ENCODE measurements around the gene FTL.

Gene FTL

DNA sequence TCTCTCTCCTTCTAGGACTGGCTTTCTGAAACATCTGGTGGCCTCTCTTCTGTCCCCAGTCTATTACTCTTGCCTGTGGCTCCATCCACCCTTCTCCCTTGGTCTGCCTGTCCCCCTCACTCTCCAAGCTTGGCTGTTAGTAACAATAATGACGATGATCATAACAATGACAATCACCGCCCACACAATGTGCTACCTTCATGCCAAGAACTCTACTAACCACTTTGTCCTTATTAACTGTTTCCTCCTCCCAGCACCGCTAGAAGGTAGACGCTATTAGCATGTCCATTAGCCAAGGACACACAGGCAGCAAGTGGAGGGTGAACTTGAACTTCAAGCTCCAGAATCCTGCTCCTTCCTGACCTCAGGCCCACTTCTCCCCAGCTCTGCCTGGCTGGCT is 25.3 kb downstream of the FTL start:
- H3K27ac ChIP-seq: 0 out of 2 replicates have a peak overlapping the region, but pooled peaks have one; percentile 91
- TF ChIP-seq CTCF (conservative IDR thresholded peaks at IDR 0.05): no peak

- no peak for TF ChIP-seq CTCF (conservative IDR thresholded peaks at IDR 0.05)
- peak overlapping the region; percentile 91; the same call in 1 of the 2 replicates for H3K27ac ChIP-seq
These were observed 26.0 kb downstream of the FTL start for GRCh38 chr19:48991011-48991609.

DNA sequence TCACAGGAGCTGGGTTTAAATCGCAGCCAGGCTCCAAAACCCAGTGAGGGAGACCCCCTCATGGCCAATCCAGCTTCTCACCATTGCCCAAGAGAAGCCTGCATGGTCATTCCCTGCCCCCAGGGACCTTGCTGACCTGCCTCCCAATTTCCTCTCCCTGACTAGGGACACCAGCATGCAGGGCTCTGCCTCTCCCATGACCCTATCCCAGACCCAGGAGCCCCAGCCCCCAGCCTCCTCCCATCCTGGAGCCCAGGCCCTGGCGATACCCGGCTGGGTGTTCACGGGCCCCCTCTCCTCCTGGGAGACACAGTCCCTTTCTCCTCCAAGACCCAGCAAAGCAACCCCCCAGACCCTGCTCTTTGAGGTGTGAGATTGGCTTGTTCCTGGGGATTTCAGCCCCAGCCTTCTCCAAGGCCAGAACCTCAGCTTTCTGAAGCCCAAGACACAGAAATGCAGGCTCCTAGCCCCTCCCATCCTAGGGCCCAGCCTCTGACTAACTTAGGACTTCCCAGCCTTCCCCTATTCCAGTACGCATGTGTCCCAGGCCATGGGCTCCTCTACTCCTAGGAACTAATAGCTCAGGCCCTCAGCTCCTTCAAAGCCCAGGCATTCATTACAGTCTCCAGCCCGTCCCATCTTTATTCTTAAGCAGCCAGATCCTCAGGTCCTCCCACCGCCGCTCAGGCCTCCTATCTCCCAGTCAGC is 26.9 kb downstream of the FTL start:
- TF ChIP-seq CTCF (conservative IDR thresholded peaks at IDR 0.05): no peak
- peak overlapping the region; percentile 91 for H3K27ac ChIP-seq

- peak overlapping the region; percentile 91 for H3K27ac ChIP-seq
- no peak for TF ChIP-seq CTCF (conservative IDR thresholded peaks at IDR 0.05)
These were observed 27.6 kb downstream of the FTL start for GRCh38 chr19:48992581-48993174.

GRCh38 chr19:48993175-48994034 is 28.3 kb downstream of the FTL start, which contains the start of the genes GYS1 and RUVBL2:
TSS of gene GYS1 (minus strand) at chr19:48993309. CDS start at chr19:48993112, 197 bp downstream.
TSS of gene RUVBL2 (plus strand) at chr19:48993887. CDS start at chr19:48993912, 25 bp downstream.
- H3K27ac ChIP-seq: peak within 1 kb of the TSS; percentile 91
- TF ChIP-seq CTCF (conservative IDR thresholded peaks at IDR 0.05): peak; percentile 99

DNA sequence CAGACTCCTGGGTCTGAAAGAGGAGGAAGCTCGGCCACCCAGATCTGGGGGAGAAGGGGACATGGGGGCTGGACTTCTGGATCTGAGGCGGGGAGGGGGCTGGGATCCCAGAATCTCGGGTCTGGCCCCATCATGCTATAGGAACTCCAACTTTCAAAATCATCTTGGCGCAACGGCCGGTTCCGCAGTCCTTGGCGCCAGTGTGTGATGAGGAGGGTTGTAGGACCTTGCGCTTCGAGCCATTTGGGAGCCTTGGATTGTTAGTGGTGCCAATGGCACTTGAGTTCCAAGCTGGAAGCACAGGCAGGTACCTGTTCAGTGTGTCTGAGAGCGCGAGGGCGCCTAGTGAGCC is 28.9 kb downstream of the FTL start:
- no peak for TF ChIP-seq CTCF (conservative IDR thresholded peaks at IDR 0.05)
- peak overlapping the region; percentile 91 for H3K27ac ChIP-seq

- peak; percentile 74 for TF ChIP-seq CTCF (conservative IDR thresholded peaks at IDR 0.05)
- H3K27ac ChIP-seq: no peak overlapping the region
These were observed 32.9 kb downstream of the FTL start for GRCh38 chr19:48997972-48998371.
